GM19397 (cell line): ENCODE measurements around the gene SPIN2B.

ENCODE experiments used
- ATAC-seq: cut with Tn5 transposase; IDR thresholded peaks from one replicate; pipeline ENCODE4 v1.9.1; 2021; ENCODE audit warnings: mild to moderate bottlenecking, moderate library complexity; ENCODE audit not compliant: unreplicated experiment

Gene SPIN2B

DNA sequence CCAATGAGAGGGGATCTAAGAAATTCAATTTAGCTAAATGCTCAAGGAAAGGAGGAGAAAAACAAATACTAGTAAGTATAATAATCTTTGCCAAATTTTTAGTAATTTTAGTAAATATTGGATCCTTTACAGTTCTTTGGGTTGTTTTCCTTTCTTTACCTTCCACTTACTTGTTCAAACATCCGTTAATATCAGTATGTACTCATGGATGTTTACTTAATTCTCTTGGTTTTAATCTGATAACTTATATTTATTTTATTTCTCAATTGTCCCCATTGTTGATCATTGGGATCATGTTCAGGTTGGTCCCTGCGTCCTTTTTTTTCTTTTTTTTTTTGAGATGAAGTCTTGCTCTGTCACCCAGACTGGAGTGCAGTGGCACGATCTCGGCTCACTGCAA lies 46.9 kb downstream of the SPIN2B start:
- ATAC-seq, result no peak

- ATAC-seq, result no peak
Observed at GRCh38 chrX:57070185-57070984, 51.0 kb downstream of the SPIN2B start.
